Measurements from ENCODE around the gene U2AF1L4. TPM values are rescaled to one million over a fixed set of nuclear protein-coding genes. Genes with fewer than 3 reads are reported as not detected.

Gene U2AF1L4
- total RNA-seq, 2 donors from 2014 or later, result 14.6 to 45.0 TPM

DNA sequence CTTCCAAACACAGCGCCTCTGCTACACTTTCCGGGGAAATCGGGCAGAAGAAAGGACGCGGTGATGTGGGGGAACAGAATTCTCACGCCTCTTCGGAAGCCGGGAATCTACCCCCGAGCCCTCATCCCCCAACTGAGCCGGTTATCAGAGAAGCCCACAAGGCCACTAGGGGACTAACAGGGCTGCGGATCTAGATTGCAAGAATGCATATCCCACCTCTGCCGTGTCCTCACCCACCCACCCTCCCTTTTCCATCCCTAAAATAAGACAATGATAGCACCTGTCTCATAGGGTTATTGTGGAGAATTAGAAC, 4.1 kb downstream of the U2AF1L4 start:
- intact Hi-C loops (cut with DNase I), result loop anchor here (5.0 to 10.0 kb wide), 2 partner anchors 191 to 474 kb away; partner anchors contain the start of genes ZNF146 and ZNF565
- WGBS, result 8% methylated on average over 12 of the region's 12 CpGs
- peak overlapping the region; percentile 39 to 54 for H3K4me3 ChIP-seq
- H3K36me3 ChIP-seq, result peaks cover 8 to 16% of the 10 kb centered on the region in 2 donors
- H3K4me1 ChIP-seq (replicated peaks), result peaks cover 6% of the 10 kb centered on the region
- DNase-seq (ENCODE audit: low spot score), result no peak
- H3K27me3 ChIP-seq (replicated peaks; ENCODE audit: insufficient read depth), result no peaks in the 10 kb centered on the region
- H3K9me3 ChIP-seq, result no peaks in the 10 kb centered on the region
- H3K27ac ChIP-seq, result peak overlapping the region; percentile 68 to 72
- TF ChIP-seq POLR2A (IDR thresholded peaks at IDR 0.05) (no peak), POLR2AphosphoS5 (IDR thresholded peaks at IDR 0.05) (no peak)
- TF ChIP-seq, protein P1, sequence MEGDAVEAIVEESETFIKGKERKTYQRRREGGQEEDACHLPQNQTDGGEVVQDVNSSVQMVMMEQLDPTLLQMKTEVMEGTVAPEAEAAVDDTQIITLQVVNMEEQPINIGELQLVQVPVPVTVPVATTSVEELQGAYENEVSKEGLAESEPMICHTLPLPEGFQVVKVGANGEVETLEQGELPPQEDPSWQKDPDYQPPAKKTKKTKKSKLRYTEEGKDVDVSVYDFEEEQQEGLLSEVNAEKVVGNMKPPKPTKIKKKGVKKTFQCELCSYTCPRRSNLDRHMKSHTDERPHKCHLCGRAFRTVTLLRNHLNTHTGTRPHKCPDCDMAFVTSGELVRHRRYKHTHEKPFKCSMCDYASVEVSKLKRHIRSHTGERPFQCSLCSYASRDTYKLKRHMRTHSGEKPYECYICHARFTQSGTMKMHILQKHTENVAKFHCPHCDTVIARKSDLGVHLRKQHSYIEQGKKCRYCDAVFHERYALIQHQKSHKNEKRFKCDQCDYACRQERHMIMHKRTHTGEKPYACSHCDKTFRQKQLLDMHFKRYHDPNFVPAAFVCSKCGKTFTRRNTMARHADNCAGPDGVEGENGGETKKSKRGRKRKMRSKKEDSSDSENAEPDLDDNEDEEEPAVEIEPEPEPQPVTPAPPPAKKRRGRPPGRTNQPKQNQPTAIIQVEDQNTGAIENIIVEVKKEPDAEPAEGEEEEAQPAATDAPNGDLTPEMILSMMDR (IDR thresholded peaks at IDR 0.05), result no peak

DNA sequence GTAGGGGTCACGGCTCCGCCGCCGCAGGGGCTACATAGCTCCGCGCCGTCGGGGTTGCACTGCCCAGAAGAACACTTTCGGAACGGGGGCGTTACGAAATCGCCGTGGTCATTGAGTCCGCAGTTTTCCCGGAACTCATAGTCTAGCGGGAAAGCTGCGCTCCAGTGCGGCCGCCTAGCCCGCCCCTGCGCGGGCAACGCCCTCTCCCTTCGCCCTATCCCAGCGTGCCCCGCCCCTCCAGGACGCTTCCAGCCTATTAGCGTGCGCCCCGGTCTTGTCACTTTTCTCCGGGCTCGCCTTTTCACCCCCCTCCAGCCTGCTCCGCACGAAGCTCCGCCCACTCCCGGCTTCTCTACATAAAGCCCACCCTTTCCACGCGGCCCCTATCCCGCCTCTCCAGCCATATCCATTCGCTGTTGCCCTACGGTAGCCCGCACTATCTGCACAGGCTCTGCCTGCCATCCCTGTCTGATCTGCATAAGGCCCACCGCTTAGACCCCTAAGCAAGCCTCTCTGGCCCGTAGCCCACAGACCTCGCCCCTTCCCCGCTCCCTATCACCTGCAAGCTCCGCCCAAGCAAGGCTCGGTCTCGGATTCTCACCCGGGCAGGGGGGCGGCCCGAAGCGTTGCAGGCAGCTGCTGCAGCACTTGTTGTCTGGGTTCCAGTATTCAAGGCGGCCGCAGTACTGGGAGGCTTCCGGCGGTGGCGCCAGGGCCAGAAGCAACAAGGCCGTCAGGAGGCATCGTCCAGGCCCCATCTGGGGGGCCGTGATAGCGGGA, 4.6 kb downstream of the U2AF1L4 start:
- TF ChIP-seq POLR2A (IDR thresholded peaks at IDR 0.05), result peak; percentile 19
- TF ChIP-seq, protein P1 (IDR thresholded peaks at IDR 0.05), result no peak
- TF ChIP-seq POLR2AphosphoS5 (IDR thresholded peaks at IDR 0.05), result peak; percentile 86
- intact Hi-C loops (cut with DNase I), result loop anchor here (5.0 to 10.0 kb wide), 2 partner anchors 192 to 474 kb away; partner anchors contain the start of genes ZNF146 and ZNF565
- peak overlapping the region; percentile 39 to 54 for H3K4me3 ChIP-seq
- peak overlapping the region; percentile 68 to 72 for H3K27ac ChIP-seq
- H3K27me3 ChIP-seq (replicated peaks; ENCODE audit: insufficient read depth), result no peaks in the 10 kb centered on the region
- no peaks in the 10 kb centered on the region for H3K9me3 ChIP-seq
- WGBS, result under 1% methylated on average over 60 of the region's 63 CpGs
- DNase-seq (ENCODE audit: low spot score), result peak; percentile 97
- peaks cover 8 to 16% of the 10 kb centered on the region in 2 donors for H3K36me3 ChIP-seq
- H3K4me1 ChIP-seq (replicated peaks), result peaks cover 3% of the 10 kb centered on the region

DNA sequence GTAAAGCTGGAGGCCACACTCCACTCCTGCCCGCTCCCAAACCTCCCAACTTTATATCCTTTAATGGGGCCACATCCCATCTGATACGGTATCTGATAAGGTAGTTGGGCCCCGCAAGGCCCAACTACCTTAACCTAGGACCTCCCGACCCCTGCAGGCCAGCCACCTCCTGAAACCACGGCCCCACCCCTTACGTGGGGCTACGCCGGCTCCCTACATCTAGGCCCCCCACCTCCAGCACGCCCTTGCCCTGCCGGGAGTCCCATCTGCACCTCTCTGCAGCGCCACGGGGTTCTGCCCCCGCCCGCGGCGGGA, 5.2 kb downstream of the U2AF1L4 start:
- intact Hi-C loops (cut with DNase I), result loop anchor here (5.0 to 10.0 kb wide), 2 partner anchors 192 to 475 kb away; partner anchors contain the start of genes ZNF146 and ZNF565
- peak overlapping the region; percentile 39 to 54 for H3K4me3 ChIP-seq
- H3K9me3 ChIP-seq, result no peaks in the 10 kb centered on the region
- DNase-seq (ENCODE audit: low spot score), result no peak
- TF ChIP-seq POLR2A (IDR thresholded peaks at IDR 0.05) (no peak), POLR2AphosphoS5 (IDR thresholded peaks at IDR 0.05) (no peak)
- TF ChIP-seq, protein P1 (IDR thresholded peaks at IDR 0.05), result no peak
- H3K36me3 ChIP-seq, result peaks cover 8 to 16% of the 10 kb centered on the region in 2 donors
- peak overlapping the region; percentile 40 to 68 for H3K27ac ChIP-seq
- 2% methylated on average over 16 of the region's 16 CpGs for WGBS
- no peaks in the 10 kb centered on the region for H3K27me3 ChIP-seq (replicated peaks; ENCODE audit: insufficient read depth)
- peaks cover 3% of the 10 kb centered on the region for H3K4me1 ChIP-seq (replicated peaks)

DNA sequence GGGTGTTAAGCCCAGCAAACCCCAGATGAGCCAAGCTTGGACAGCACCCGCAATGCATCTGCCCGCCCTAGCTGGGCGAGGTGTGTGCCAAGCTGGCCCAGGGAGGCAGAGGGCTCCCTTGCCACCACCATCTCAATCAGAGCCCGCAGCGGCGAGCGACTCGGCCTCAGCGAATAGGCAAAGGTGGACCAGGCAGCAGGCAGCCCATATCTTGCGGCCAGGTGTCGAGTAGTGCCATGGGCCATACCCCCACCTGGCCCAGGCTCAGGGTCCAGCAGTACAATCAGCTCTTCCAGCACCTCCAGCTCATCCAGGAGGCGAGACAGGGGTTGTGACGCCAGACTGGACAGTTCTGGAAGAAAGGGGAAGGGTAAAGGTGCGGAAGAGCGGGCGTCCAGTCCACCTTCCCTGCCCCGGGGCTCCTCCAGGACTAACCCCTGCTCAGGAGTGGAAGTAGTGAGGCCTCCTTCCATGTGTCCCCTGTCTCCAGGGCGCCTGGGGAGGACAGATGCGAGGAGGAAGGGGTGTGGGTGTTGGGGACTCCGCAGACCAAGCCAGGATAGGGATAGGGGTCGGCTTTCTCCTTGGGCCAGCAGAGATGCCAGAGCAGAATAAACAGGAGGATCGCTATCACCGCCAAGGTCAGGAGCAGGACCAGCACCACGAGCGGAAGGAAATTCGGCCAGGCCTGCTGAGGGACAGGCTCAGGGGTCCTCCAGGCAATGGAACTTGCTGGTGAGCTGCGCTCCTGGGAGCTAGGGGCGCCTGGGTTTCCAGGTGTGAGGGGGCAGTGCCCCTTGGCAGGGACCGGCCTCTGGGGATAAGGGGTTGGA, 5.7 kb downstream of the U2AF1L4 start:
- Histone ChIP-seq H3K27me3 (replicated peaks; ENCODE audit: insufficient read depth) (no peaks in the 10 kb centered on the region), H3K36me3 (peaks cover 8 to 16% of the 10 kb centered on the region in 2 donors), H3K27ac (peak overlapping the region; percentile 40 to 68), H3K4me1 (replicated peaks) (peaks cover 3% of the 10 kb centered on the region), H3K4me3 (peak overlapping the region; percentile 39 to 54), H3K9me3 (no peaks in the 10 kb centered on the region)
- 73% methylated on average over 29 of the region's 29 CpGs for WGBS
- TF ChIP-seq POLR2A (IDR thresholded peaks at IDR 0.05), result no peak
- no peak for TF ChIP-seq POLR2AphosphoS5 (IDR thresholded peaks at IDR 0.05)
- TF ChIP-seq, protein P1 (IDR thresholded peaks at IDR 0.05), result no peak
- intact Hi-C loops (cut with DNase I), result loop anchor here (5.0 to 10.0 kb wide), 2 partner anchors 193 to 475 kb away; partner anchors contain the start of genes ZNF146 and ZNF565
- no peak for DNase-seq (ENCODE audit: low spot score)
